Measurements from ENCODE around the gene CST9.
"Not testable (repeated sequence)": the region's sequence is repeated elsewhere in the genome, so short reads cannot be mapped to it uniquely, and the experiment has no call there.

The CST9 gene

DNA sequence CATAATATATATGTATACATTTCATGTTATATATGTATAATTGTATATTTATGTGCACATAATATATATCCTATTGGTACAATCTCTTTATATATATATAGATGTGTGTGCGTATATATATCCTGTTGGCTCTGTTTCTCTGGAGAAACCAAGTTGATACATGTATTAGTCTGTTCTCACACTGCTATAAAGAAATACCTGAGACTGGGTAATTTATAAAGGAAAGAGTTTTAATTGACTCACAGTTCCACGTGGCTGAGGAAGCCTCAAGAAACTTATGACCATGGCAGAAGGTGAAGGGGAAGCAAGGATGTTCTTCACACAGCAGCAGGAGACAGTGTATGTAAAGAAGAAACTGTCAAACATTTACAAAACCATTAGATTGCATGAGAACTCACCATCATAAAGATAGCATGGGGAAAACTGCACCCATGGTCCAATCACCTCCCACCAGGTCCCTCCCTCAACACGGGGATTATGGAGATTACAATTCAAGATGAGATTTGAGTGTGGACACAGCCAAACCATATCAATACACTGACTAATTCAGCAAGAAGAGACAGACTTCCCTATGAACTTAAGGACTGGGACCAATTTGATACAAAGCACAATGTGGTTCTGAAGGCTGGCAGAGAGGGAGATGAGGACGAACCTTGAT is 18.1 kb upstream of the CST9 start:
- no peak overlapping the region for H3K4me3 ChIP-seq (ENCODE audit: low read depth in 1 of 5, low read length in 5 of 5)
- H3K9ac ChIP-seq (ENCODE audit: low read length in 5 of 5) = no peak overlapping the region
- peak overlapping the region; percentile 75 for H3K27ac ChIP-seq (ENCODE audit: low read depth, low read length)
- no peaks in the 10 kb centered on the region for H3K27me3 ChIP-seq (ENCODE audit: control insufficient read depth in 5 of 5, insufficient read depth in 4 of 5, low read length in 5 of 5)
- H3K36me3 ChIP-seq (ENCODE audit: control insufficient read depth in 5 of 5, insufficient read depth in 5 of 5, low read length in 5 of 5) = no peaks in the 10 kb centered on the region
- H3K9me3 ChIP-seq (ENCODE audit: control insufficient read depth in 5 of 5, low read length in 5 of 5) = no peaks in the 10 kb centered on the region
- H3K4me1 ChIP-seq (ENCODE audit: control insufficient read depth in 5 of 5, insufficient read depth in 5 of 5, low read length in 5 of 5) = peaks cover 7 to 32% (median 28%) of the 10 kb centered on the region in 5 donors

DNA sequence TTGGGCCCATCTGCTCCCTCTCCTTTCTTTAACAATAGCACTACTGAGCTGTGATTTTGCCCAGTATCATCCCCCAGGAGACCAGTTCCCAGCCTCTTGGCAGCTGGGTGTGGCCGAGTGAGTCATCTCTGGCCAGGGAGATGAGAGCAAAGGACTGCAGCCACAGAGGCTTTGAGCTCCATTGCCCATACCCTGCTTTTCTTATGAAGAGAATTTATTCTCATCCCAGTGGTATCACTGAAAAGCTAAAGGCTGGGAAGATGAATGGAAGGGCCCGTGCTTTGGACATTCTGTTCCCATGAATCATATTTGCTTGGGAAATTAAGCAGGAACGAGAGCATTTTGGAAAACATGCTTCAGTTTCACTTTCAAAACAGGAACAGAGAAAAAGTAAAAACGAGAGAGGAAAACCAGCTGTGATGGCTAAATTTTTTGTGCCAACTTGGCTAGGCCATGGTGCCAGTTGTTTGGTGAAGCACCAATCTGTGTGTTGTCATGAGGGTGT is 17.2 kb upstream of the CST9 start:
- Histone ChIP-seq H3K36me3 (ENCODE audit: control insufficient read depth in 5 of 5, insufficient read depth in 5 of 5, low read length in 5 of 5) (no peaks in the 10 kb centered on the region), H3K27ac (ENCODE audit: low read depth, low read length) (peak overlapping the region; percentile 75), H3K4me1 (ENCODE audit: control insufficient read depth in 5 of 5, insufficient read depth in 5 of 5, low read length in 5 of 5) (peaks cover 7 to 27% (median 22%) of the 10 kb centered on the region in 5 donors), H3K9me3 (ENCODE audit: control insufficient read depth in 5 of 5, low read length in 5 of 5) (no peaks in the 10 kb centered on the region), H3K9ac (ENCODE audit: low read length in 5 of 5) (peak overlapping the region; percentile 11 to 87 (median 45)), H3K27me3 (ENCODE audit: control insufficient read depth in 5 of 5, insufficient read depth in 4 of 5, low read length in 5 of 5) (no peaks in the 10 kb centered on the region), H3K4me3 (ENCODE audit: low read depth in 1 of 5, low read length in 5 of 5) (peak overlapping the region; percentile 41 to 62 (median 55))

DNA sequence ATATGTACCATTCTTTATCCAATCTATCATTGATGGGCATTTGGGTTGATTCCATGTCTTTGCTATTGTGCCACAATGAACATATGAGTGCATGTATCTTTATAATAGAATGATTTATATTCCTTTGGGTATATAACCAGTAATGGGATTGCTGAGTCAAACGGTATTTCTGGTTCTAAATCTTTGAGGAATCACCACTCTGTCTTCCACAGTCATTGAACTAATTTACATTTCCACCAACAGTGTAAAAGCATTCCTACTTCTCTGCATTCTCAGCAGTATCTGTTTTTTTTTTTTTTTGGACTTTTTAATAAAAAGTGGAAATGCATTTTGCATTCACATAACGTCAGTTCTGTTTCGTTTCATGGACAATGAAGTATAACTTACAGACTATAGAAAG is 16.7 kb upstream of the CST9 start:
- H3K4me1 ChIP-seq (ENCODE audit: control insufficient read depth in 5 of 5, insufficient read depth in 5 of 5, low read length in 5 of 5) = peaks cover 7 to 27% (median 22%) of the 10 kb centered on the region in 5 donors
- H3K36me3 ChIP-seq (ENCODE audit: control insufficient read depth in 5 of 5, insufficient read depth in 5 of 5, low read length in 5 of 5); H3K27me3 ChIP-seq (ENCODE audit: control insufficient read depth in 5 of 5, insufficient read depth in 4 of 5, low read length in 5 of 5); H3K9me3 ChIP-seq (ENCODE audit: control insufficient read depth in 5 of 5, low read length in 5 of 5): not testable (repeated sequence)
- H3K9ac ChIP-seq (ENCODE audit: low read length in 5 of 5) = peak overlapping the region in 1 of 5 donors; percentile 11
- H3K27ac ChIP-seq (ENCODE audit: low read depth, low read length) = peak overlapping the region; percentile 75
- peak overlapping the region in 3 of 5 donors; percentile 55 to 62 (median 61) for H3K4me3 ChIP-seq (ENCODE audit: low read depth in 1 of 5, low read length in 5 of 5)

DNA sequence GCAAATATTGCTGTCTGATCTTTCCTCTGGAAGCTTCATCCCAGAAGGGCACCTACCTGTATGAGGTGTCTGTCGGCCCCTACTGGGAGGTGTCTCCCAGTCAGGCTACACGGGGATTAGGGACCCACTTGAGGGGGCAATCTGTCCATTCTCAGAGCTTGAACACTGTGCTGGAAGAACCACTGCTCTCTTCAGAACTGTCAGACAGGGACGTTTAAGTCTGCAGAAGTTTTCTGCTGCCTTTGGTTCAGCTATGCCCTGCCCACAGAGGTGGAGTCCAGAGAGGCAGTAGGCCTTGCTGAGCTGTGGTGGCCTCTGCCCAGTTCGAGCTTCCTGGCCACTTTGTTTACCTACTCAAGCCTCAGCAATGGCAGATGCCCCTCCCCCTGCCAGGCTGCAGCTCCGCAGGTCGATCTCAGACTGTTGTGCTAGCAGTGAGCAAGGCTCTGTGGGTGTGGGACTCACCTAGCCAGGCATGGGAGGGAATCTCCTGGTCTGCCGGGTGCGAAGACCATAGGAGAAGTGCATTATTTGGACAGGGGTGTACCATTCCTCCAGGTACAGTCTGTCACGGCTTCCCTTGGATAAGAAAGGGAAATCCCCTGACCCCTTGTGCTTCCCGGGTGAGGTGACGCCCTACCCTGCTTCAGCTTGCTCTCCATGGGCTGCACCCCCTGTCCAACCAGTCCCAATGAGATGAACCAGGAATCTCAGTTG is 15.1 kb upstream of the CST9 start:
- H3K4me3 ChIP-seq (ENCODE audit: low read depth in 1 of 5, low read length in 5 of 5); H3K27ac ChIP-seq (ENCODE audit: low read depth, low read length); H3K9me3 ChIP-seq (ENCODE audit: control insufficient read depth in 5 of 5, low read length in 5 of 5); H3K9ac ChIP-seq (ENCODE audit: low read length in 5 of 5); H3K27me3 ChIP-seq (ENCODE audit: control insufficient read depth in 5 of 5, insufficient read depth in 4 of 5, low read length in 5 of 5); H3K36me3 ChIP-seq (ENCODE audit: control insufficient read depth in 5 of 5, insufficient read depth in 5 of 5, low read length in 5 of 5): not testable (repeated sequence)
- peaks cover 7 to 21% (median 18%) of the 10 kb centered on the region in 5 donors for H3K4me1 ChIP-seq (ENCODE audit: control insufficient read depth in 5 of 5, insufficient read depth in 5 of 5, low read length in 5 of 5)

DNA sequence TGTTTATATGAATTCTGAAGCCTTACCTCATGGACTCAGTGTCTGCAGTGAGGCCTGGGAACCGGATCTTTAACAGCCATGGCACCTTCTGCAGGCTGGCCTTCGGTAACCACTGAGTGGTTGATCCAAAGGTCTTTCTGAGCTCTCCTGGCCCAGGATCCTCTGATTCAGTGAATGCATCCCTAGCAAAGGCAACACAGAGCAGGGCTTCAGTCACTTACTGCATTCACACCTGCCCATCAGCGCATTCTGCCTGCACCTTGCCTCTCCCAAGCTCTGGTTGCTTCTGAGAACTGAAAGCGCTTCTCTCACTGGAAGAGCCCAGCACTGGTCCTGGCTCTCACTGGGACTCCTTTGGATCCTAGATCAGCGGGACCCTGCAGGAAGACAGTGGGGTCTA is 8.4 kb upstream of the CST9 start:
- Histone ChIP-seq H3K27me3 (ENCODE audit: control insufficient read depth in 5 of 5, insufficient read depth in 4 of 5, low read length in 5 of 5) (no peaks in the 10 kb centered on the region), H3K4me3 (ENCODE audit: low read depth in 1 of 5, low read length in 5 of 5) (no peak overlapping the region), H3K27ac (ENCODE audit: low read depth, low read length) (peak overlapping the region; percentile 55), H3K9me3 (ENCODE audit: control insufficient read depth in 5 of 5, low read length in 5 of 5) (no peaks in the 10 kb centered on the region), H3K9ac (ENCODE audit: low read length in 5 of 5) (no peak overlapping the region), H3K36me3 (ENCODE audit: control insufficient read depth in 5 of 5, insufficient read depth in 5 of 5, low read length in 5 of 5) (no peaks in the 10 kb centered on the region), H3K4me1 (ENCODE audit: control insufficient read depth in 5 of 5, insufficient read depth in 5 of 5, low read length in 5 of 5) (peaks cover 6 to 23% (median 17%) of the 10 kb centered on the region in 5 donors)

DNA sequence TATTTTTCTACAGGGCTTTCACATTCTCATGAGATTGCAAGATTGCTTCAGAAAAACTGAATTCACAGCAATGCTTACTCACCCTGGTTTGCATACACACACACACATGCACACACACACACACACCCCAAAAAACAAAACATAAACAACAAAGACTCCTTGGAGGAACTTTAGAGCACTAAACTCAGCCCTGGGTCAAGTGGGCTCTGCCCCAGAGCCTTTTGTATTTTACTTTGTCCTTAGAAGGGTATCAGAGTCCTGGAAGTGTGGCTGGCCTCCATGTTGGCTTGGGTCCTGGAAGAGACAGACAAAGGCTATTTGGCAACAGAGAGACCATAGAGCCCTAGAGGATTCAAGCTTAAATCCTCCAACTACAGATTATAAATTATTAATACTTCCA is 8.0 kb upstream of the CST9 start:
- Histone ChIP-seq H3K36me3 (ENCODE audit: control insufficient read depth in 5 of 5, insufficient read depth in 5 of 5, low read length in 5 of 5) (no peaks in the 10 kb centered on the region), H3K4me1 (ENCODE audit: control insufficient read depth in 5 of 5, insufficient read depth in 5 of 5, low read length in 5 of 5) (peaks cover 6 to 23% (median 17%) of the 10 kb centered on the region in 5 donors), H3K9ac (ENCODE audit: low read length in 5 of 5) (no peak overlapping the region), H3K27me3 (ENCODE audit: control insufficient read depth in 5 of 5, insufficient read depth in 4 of 5, low read length in 5 of 5) (no peaks in the 10 kb centered on the region), H3K4me3 (ENCODE audit: low read depth in 1 of 5, low read length in 5 of 5) (no peak overlapping the region), H3K27ac (ENCODE audit: low read depth, low read length) (peak overlapping the region; percentile 55), H3K9me3 (ENCODE audit: control insufficient read depth in 5 of 5, low read length in 5 of 5) (no peaks in the 10 kb centered on the region)

DNA sequence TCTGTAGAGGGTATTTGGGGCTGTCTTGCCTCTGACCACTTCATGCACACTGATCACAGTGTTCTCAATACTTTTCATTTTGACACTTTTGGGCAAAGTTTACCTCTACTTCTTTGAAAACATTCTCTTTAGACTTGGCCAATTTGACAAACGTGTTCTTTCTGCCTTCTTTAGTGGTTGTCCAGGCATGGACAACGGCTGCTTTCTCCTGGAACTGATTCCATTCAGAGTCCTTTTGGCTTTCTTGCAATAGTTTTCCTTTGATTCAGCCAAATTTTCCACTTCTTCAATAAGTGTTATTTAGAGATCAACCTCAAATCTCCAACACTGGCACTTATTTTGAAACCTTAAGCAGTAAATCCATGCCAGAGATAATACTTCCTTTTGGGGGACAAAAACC is 6.7 kb upstream of the CST9 start:
- Histone ChIP-seq H3K4me1 (ENCODE audit: control insufficient read depth in 5 of 5, insufficient read depth in 5 of 5, low read length in 5 of 5) (peaks cover 6 to 23% (median 17%) of the 10 kb centered on the region in 5 donors), H3K27ac (ENCODE audit: low read depth, low read length) (no peak overlapping the region), H3K36me3 (ENCODE audit: control insufficient read depth in 5 of 5, insufficient read depth in 5 of 5, low read length in 5 of 5) (no peaks in the 10 kb centered on the region)

DNA sequence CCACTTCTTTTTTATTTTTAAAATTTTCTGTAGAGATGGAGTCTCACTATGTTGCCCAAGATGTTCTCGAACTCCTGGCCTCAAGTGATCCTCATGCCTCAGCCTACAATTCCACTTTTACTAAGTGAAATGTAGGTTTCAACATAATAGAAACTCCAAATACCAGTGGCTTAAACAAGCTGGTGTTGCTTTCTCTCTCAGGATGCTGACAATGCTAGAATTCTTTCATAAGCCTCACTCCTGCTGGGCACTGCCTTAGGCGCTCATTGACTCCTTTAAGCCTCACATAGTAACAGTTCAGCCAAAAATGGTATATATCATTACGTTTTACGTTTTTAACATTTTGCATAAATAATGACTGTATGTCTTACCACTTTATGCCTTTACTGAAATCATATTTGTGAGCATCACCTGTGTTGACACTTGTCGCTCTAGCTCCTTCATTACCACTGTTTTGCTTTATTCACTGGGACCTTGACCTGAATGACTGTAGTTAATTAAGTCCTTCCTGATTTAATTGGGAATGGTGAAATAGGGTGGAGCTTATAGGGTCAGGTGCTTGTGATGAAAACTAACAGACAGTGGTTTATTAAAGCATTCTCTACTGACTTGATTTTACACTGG is 3.9 kb upstream of the CST9 start:
- H3K36me3 ChIP-seq (ENCODE audit: control insufficient read depth in 5 of 5, insufficient read depth in 5 of 5, low read length in 5 of 5) = no peaks in the 10 kb centered on the region
- no peak overlapping the region for H3K27ac ChIP-seq (ENCODE audit: low read depth, low read length)
- peaks cover 11 to 26% (median 23%) of the 10 kb centered on the region in 5 donors for H3K4me1 ChIP-seq (ENCODE audit: control insufficient read depth in 5 of 5, insufficient read depth in 5 of 5, low read length in 5 of 5)
- H3K4me3 ChIP-seq (ENCODE audit: low read depth in 1 of 5, low read length in 5 of 5) = no peak overlapping the region
- H3K9me3 ChIP-seq (ENCODE audit: control insufficient read depth in 5 of 5, low read length in 5 of 5) = no peaks in the 10 kb centered on the region
- no peak overlapping the region for H3K9ac ChIP-seq (ENCODE audit: low read length in 5 of 5)
- H3K27me3 ChIP-seq (ENCODE audit: control insufficient read depth in 5 of 5, insufficient read depth in 4 of 5, low read length in 5 of 5) = peaks cover 0 to 5% (median 0%) of the 10 kb centered on the region in 5 donors

More for the DNA sequence above, 6.7 kb upstream of the CST9 start:
- no peak overlapping the region for H3K9ac ChIP-seq (ENCODE audit: low read length in 5 of 5)
- H3K4me3 ChIP-seq (ENCODE audit: low read depth in 1 of 5, low read length in 5 of 5) = no peak overlapping the region
- H3K9me3 ChIP-seq (ENCODE audit: control insufficient read depth in 5 of 5, low read length in 5 of 5) = no peaks in the 10 kb centered on the region
- H3K27me3 ChIP-seq (ENCODE audit: control insufficient read depth in 5 of 5, insufficient read depth in 4 of 5, low read length in 5 of 5) = no peaks in the 10 kb centered on the region

DNA sequence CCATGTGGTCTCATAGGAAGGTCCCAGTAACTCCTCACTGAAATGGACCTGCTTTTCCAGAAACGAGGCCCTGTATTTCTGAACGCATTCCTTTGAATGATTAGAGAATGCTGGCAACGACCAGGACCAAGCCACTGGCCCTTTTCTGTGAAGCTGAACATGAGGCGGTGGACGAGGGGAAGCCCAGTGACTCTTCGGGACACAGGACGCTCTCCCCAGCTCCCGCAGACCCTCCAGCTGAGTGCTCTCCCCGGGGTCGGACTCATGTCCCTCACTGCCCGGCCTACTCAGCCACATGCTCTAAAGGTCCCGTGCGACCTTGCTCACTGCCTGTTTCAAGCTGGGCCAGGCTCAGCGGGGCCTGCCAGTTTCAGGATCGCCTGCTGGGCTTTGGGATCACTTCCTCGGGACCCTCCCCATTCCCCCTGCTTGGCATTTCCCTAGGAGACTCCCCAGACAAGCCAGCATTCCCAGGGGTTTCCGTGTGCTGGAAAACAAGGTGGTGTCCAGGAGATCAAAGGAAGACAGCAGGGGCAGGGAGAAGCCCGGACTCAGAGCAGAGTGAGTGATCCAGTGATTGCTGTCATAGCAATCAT is 2.6 kb upstream of the CST9 start:
- no peak overlapping the region for H3K4me3 ChIP-seq (ENCODE audit: low read depth in 1 of 5, low read length in 5 of 5)
- peaks cover 5 to 15% (median 13%) of the 10 kb centered on the region in 5 donors for H3K4me1 ChIP-seq (ENCODE audit: control insufficient read depth in 5 of 5, insufficient read depth in 5 of 5, low read length in 5 of 5)

More for the DNA sequence above, 2.6 kb upstream of the CST9 start:
- no peaks in the 10 kb centered on the region for H3K36me3 ChIP-seq (ENCODE audit: control insufficient read depth in 5 of 5, insufficient read depth in 5 of 5, low read length in 5 of 5)
- H3K27me3 ChIP-seq (ENCODE audit: control insufficient read depth in 5 of 5, insufficient read depth in 4 of 5, low read length in 5 of 5) = peaks cover 0 to 5% (median 0%) of the 10 kb centered on the region in 5 donors
- H3K9me3 ChIP-seq (ENCODE audit: control insufficient read depth in 5 of 5, low read length in 5 of 5) = no peaks in the 10 kb centered on the region
- no peak overlapping the region for H3K27ac ChIP-seq (ENCODE audit: low read depth, low read length)
- no peak overlapping the region for H3K9ac ChIP-seq (ENCODE audit: low read length in 5 of 5)

Measured in subcutaneous abdominal adipose tissue (tissue), 5 donors.